Measurements from ENCODE around the gene EIF4G3.
"Not testable (repeated sequence)": the region's sequence is repeated elsewhere in the genome, so short reads cannot be mapped to it uniquely, and the experiment has no call there.

Gene EIF4G3

GRCh38 chr1:21185221-21185731 lies 8.6 kb upstream of the EIF4G3 start:
- Histone ChIP-seq H3K4me2 (ENCODE audit: low read depth, low read length) (no peak overlapping the region), H3K36me3 (replicated peaks; ENCODE audit: insufficient read depth, low read length) (no peaks in the 10 kb centered on the region), H4K20me1 (ENCODE audit: insufficient read depth, low read length) (no peaks in the 10 kb centered on the region), H3K4me1 (ENCODE audit: low read length) (peaks cover 10% of the 10 kb centered on the region), H2AFZ (ENCODE audit: low read length) (no peak overlapping the region), H3K4me3 (ENCODE audit: low read length) (no peak overlapping the region), H3K27ac (ENCODE audit: low read length) (no peak overlapping the region), H3F3A (ENCODE audit: insufficient read depth, low read length) (peaks cover 12% of the 10 kb centered on the region), H3K79me2 (ENCODE audit: low read length) (no peaks in the 10 kb centered on the region), H3K27me3 (replicated peaks; ENCODE audit: insufficient read depth, low read length) (peaks cover 28% of the 10 kb centered on the region), H3K9me3 (replicated peaks; ENCODE audit: insufficient read depth, low read length) (no peaks in the 10 kb centered on the region), H3K9ac (ENCODE audit: low read length) (no peak overlapping the region), H3K9me2 (replicated peaks; ENCODE audit: insufficient read depth, low read length) (no peaks in the 10 kb centered on the region)
- TF ChIP-seq EZH2phosphoT487 (IDR thresholded peaks at IDR 0.05; ENCODE audit: low read length) (no peak), EZH2 (optimal IDR thresholded peaks at IDR 0.05; ENCODE audit: low read depth, low read length) (no peak), CTCF (IDR thresholded peaks at IDR 0.05; ENCODE audit: low read length) (no peak)
- no peak for DNase-seq

DNA sequence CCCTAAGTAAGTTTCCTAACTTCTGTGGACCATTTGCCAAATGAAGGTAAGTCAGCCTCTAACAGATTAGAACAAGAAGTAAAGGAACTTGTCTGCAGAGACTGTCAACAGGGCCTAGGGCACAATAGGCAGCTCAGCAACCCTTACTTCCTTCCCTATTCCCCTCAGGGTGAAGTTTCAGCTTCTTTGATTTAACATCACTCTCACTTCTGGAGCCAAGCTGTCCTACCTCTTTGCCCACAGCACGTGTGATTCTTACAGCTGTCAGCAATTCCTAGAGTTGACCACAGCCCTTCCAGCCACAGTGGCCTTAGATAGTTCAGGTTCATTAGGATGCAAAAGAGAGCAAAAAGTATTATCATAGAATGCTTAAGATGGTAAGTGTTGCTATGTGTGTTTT lies 7.6 kb upstream of the EIF4G3 start:
- H3F3A ChIP-seq (ENCODE audit: insufficient read depth, low read length), result peaks cover 12% of the 10 kb centered on the region
- peaks cover 30% of the 10 kb centered on the region for H3K27me3 ChIP-seq (replicated peaks; ENCODE audit: insufficient read depth, low read length)
- DNase-seq, result peak; percentile 74
- 0 out of 2 replicates have a peak overlapping the region, but pooled peaks have one; percentile 11 for H3K4me2 ChIP-seq (ENCODE audit: low read depth, low read length)
- no peaks in the 10 kb centered on the region for H3K9me3 ChIP-seq (replicated peaks; ENCODE audit: insufficient read depth, low read length)
- H4K20me1 ChIP-seq (ENCODE audit: insufficient read depth, low read length), result no peaks in the 10 kb centered on the region
- no peaks in the 10 kb centered on the region for H3K36me3 ChIP-seq (replicated peaks; ENCODE audit: insufficient read depth, low read length)
- no peaks in the 10 kb centered on the region for H3K79me2 ChIP-seq (ENCODE audit: low read length)
- peaks cover 10% of the 10 kb centered on the region for H3K4me1 ChIP-seq (ENCODE audit: low read length)
- H3K9me2 ChIP-seq (replicated peaks; ENCODE audit: insufficient read depth, low read length), result no peaks in the 10 kb centered on the region
- no peak for TF ChIP-seq CTCF (IDR thresholded peaks at IDR 0.05; ENCODE audit: low read length)
- H3K9ac ChIP-seq (ENCODE audit: low read length), result no peak overlapping the region
- H3K27ac ChIP-seq (ENCODE audit: low read length), result no peak overlapping the region
- H2AFZ ChIP-seq (ENCODE audit: low read length), result no peak overlapping the region
- H3K4me3 ChIP-seq (ENCODE audit: low read length), result no peak overlapping the region

GRCh38 chr1:21182181-21182731 lies 5.6 kb upstream of the EIF4G3 start:
- no peak overlapping the region for H3K4me3 ChIP-seq (ENCODE audit: low read length)
- DNase-seq, result no peak
- H3K79me2 ChIP-seq (ENCODE audit: low read length), result no peaks in the 10 kb centered on the region
- peaks cover 39% of the 10 kb centered on the region for H3K27me3 ChIP-seq (replicated peaks; ENCODE audit: insufficient read depth, low read length)
- no peaks in the 10 kb centered on the region for H3K9me3 ChIP-seq (replicated peaks; ENCODE audit: insufficient read depth, low read length)
- H3K9me2 ChIP-seq (replicated peaks; ENCODE audit: insufficient read depth, low read length), result no peaks in the 10 kb centered on the region
- H3F3A ChIP-seq (ENCODE audit: insufficient read depth, low read length), result peaks cover 12% of the 10 kb centered on the region
- H3K36me3 ChIP-seq (replicated peaks; ENCODE audit: insufficient read depth, low read length), result no peaks in the 10 kb centered on the region
- H3K27ac ChIP-seq (ENCODE audit: low read length), result no peak overlapping the region
- no peak overlapping the region for H2AFZ ChIP-seq (ENCODE audit: low read length)
- TF ChIP-seq EZH2 (optimal IDR thresholded peaks at IDR 0.05; ENCODE audit: low read depth, low read length) (no peak), EZH2phosphoT487 (IDR thresholded peaks at IDR 0.05; ENCODE audit: low read length) (no peak), CTCF (IDR thresholded peaks at IDR 0.05; ENCODE audit: low read length) (no peak)
- H3K9ac ChIP-seq (ENCODE audit: low read length), result no peak overlapping the region
- H3K4me1 ChIP-seq (ENCODE audit: low read length), result peaks cover 10% of the 10 kb centered on the region
- H4K20me1 ChIP-seq (ENCODE audit: insufficient read depth, low read length), result no peaks in the 10 kb centered on the region
- H3K4me2 ChIP-seq (ENCODE audit: low read depth, low read length), result no peak overlapping the region

DNA sequence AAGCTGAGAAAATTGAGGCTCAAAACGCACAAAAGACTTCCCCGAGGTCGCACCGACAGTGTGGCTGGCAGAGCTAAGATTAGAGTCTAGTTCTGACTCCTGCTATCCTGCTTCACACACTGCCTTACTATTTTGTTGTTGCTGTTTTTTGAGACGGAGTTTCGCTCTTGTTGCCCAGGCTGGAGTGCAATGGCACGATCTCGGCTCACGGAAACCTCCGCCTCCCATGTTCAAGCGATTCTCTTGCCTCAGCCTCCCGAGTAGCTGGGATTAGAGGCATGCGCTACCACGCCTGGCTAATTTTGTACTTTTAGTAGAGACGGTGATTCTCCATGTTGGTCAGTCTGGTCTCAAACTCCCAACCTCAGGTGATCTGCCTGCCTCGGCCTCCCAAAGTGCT lies 1.6 kb upstream of the EIF4G3 start:
- H3K9ac ChIP-seq (ENCODE audit: low read length); H3K4me1 ChIP-seq (ENCODE audit: low read length); H3K4me3 ChIP-seq (ENCODE audit: low read length); H3K27ac ChIP-seq (ENCODE audit: low read length); H3K9me2 ChIP-seq (replicated peaks; ENCODE audit: insufficient read depth, low read length); H3F3A ChIP-seq (ENCODE audit: insufficient read depth, low read length); H3K36me3 ChIP-seq (replicated peaks; ENCODE audit: insufficient read depth, low read length); H4K20me1 ChIP-seq (ENCODE audit: insufficient read depth, low read length); H3K4me2 ChIP-seq (ENCODE audit: low read depth, low read length); DNase-seq; H3K9me3 ChIP-seq (replicated peaks; ENCODE audit: insufficient read depth, low read length); H2AFZ ChIP-seq (ENCODE audit: low read length): not testable (repeated sequence)
- Histone ChIP-seq H3K27me3 (replicated peaks; ENCODE audit: insufficient read depth, low read length) (peaks cover 41% of the 10 kb centered on the region), H3K79me2 (ENCODE audit: low read length) (peaks cover 24% of the 10 kb centered on the region)
